Amygdala (tissue), 56 donors: ENCODE data around the gene SPEF1.

Source experiments
- DNase-seq, 56 donors: peaks; one replicate each; lab custom pipeline; 2025; lab: John Stamatoyannopoulos, UW

The SPEF1 gene

GRCh38 chr20:3734111-3734843 lies 47.0 kb downstream of the SPEF1 start:
- no peak for DNase-seq

DNA sequence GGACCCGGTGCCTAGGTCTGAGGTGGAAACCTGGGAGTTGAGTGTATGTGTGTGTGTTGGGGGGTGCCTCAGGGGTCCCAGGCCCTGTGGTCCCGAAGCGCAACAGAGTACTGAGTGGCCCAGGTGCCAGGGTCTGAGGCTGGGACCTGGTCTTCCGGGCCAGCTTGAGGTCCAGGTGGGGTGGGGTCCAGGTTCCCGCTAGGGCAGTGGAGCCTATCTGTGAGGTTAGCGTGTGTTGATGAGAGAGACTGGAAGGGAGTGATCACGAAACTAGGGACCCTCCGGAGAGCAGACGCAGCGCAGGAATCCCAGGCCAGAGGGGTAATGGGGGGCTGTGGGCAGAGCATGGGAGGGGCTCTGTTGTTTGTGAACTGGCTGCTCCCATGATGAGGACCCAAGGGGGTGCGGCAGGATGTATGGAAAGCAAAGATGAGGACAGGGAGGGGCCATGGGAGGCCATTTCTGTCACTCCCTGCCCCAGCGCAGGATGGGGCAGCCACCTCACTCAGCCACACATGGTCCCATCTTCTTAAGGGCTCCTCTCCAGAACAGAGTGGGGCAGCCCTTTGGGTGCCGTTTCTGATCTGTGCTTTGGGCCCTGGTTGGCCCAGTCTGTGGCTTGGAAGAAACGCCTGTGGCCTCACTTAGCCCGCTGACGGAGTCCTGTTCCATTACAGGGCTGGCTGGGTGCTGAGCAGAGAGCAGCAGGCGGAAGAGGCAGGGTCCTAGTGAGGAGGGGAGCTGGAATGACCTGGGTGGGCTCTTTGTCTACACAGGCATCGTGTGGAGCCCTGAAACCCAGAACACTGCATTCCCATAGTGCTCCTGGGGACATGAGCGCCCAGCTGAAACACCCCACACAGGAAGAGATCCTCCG lies 47.9 kb downstream of the SPEF1 start:
- DNase-seq, result no peak

DNA sequence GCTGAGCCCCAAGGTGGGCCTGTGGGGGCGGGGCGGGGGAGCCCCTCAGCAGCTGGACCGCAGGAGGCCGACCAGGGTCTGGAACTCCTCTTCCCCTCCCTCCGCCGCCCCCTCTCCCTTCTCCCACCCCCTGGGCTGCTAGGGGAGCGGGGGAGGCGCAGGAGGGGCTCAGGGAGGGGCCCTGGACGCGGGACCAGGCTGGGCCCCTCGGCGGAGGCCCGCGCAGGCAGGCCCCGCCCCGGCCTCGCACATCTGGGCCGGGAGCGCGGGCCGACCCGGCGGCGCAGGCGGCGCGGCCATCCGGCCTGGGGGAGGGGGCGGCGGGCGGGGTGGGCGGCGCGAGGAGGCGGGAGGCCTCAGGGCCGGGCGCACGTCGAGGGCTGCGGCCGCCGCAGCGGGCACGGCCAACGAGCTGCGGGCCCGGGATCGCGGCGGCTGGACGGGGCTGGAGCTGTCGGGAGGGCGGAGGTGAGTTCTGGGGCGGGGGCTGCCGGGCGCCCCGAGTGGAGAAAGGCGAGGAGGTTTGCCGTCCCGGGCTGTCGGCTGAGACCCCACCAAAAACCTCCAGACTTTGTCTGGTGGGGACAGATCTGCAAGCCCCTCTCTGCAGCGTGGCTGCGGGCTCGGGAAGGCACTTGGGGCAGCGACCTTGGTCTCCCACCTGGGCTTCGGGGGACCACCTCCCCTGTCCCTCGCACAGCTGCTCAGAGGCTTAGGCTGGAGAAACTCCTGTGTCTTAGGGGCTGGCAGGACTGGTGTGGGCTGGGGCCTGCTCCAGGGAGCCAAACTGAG lies 48.7 kb downstream of the SPEF1 start, which contains the start of gene HSPA12B:
TSS of gene HSPA12B (plus strand) at position 359 of the 792 bp plus-strand sequence. CDS start 5,990 bp downstream, outside the sequence.
- DNase-seq, result no peak

DNA sequence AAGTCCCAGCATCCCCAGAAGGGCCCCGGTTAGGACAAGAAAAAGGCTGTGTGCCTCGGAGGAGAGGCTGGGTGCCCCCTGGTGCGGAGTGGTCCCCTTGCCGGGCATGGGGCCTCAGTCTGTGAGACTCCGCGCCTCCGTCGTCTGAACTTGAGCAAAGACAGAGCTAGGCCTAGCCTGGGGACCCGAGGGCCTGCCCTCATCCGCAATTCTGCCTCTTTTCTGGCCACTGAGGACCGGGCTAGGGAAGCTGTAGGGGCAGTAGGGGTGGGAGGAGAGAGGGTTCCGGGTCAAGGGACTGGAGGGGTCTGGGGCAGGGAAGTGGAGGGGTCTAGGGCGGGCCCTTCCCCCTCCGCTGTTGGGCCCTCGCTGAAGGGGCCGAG lies 49.3 kb downstream of the SPEF1 start:
- no peak for DNase-seq

GRCh38 chr20:3730803-3731672 lies 50.2 kb downstream of the SPEF1 start:
- DNase-seq, result no peak

- no peak for DNase-seq
Observed at GRCh38 chr20:3729811-3730540, 51.3 kb downstream of the SPEF1 start.

DNA sequence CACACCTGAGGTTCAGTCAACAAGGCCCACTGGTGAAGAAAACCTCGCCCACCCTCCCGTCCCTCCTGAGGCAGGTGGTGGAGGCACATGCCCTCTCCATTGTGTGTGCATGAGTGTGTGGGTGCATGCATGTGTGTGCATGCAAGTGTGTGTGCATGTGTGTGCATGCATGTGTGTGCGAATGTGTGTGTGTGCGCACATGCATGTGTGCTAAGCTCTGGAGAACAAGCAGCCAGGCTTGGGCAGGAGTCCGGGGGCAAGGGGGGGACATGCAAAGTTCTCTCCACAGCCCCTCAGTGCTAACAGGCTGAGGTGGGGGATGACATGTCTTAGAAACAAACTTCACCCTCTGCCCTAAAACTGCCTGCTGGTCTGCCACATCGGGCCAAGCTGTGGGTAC lies 51.9 kb downstream of the SPEF1 start:
- DNase-seq, result no peak

DNA sequence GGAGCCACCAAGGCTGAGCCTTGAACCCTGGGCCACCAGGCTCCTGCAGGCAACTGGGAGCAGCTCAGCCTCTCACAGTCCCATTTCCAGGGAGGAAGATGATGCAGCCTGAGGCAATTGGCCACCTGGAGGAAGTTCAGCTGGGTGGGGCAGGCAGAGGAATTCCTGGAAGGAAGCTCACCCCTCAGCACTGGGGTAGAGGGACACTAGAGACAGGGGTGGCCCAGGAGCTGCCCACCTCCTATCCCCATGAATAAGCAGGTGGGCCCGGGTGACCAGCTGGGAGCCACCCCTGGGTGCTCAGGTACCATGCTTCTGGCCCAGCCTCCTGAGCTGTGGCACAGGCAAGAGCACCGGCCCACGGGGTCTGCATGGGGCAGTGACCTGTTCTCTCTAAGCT lies 52.4 kb downstream of the SPEF1 start:
- DNase-seq, result no peak

DNA sequence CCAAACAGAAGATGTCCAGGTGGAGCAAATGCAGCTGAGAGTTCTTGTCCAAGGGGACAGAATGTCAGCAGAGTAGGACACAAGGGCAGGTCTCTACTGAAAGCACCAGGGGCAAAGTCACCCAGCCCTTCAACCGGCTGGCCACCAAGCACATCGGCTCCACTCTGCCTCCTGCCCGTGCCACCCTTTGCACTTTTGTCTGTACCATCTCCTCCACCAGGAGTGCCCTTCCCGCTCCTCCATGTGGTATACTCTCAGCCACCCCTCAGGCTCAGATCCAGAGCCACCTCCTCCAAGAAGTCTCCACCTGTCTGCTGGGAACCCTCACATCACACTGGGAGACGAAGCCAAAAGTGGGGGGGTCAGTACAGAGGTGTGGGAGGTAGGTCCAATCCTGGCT lies 52.9 kb downstream of the SPEF1 start:
- no peak for DNase-seq
